Prostate gland (tissue), 2 donors: ENCODE measurements around the gene PNP. TPM values are rescaled to one million over a fixed set of nuclear protein-coding genes. Genes with fewer than 3 reads are reported as not detected.
"Not testable (repeated sequence)": the region's sequence is repeated elsewhere in the genome, so short reads cannot be mapped to it uniquely, and the experiment has no call there.

ENCODE experiments used
- DNase-seq: peaks from one replicate; pipeline ENCODE4 v3.0.0-alpha.2; 2019; ENCODE audit warnings: low spot score
- H3K27ac ChIP-seq, 2 donors: fragments of 200-600 bp; sonication (generic); 2 replicates each; pipeline ENCODE4 v1.5.1; 2017 to 2019
- H3K27me3 ChIP-seq: fragments of 200-600 bp; sonication (generic); replicated peaks from 2 replicates; pipeline ENCODE4 v1.5.1; 2019; ENCODE audit not compliant: insufficient read depth
- H3K36me3 ChIP-seq, 2 donors: fragments of 200-600 bp; sonication (generic); 1 replicate in 1 of 2; 2 replicates in 1 of 2; pipeline versions ENCODE4 v1.5.1 to v1.8.1; 2017 to 2019
- H3K4me1 ChIP-seq: fragments of 200-600 bp; sonication (generic); replicated peaks from 2 replicates; pipeline ENCODE4 v1.5.1; 2019
- H3K4me3 ChIP-seq, 2 donors: fragments of 200-600 bp; sonication (generic); 2 replicates each; pipeline ENCODE4 v1.5.1; 2017 to 2019
- H3K9me3 ChIP-seq: fragments of 200-600 bp; sonication (generic); 2 replicates; pipeline ENCODE4 v1.5.1; 2017
- CTCF ChIP-seq, 4 experiments: fragments of 200-600 bp in 2 of 4; fragments of 450-650 bp in 2 of 4; sonication (generic) in 2 of 4; IDR thresholded peaks; 1 replicate in 3 of 4; 2 replicates in 1 of 4; pipeline ENCODE4 v1.5.1; 2016 to 2019; ENCODE audit warnings: antibody characterized with exemption in 4 of 4, mild to moderate bottlenecking in 2 of 4, moderate library complexity in 2 of 4
- POLR2A ChIP-seq: fragments of 450-650 bp; IDR thresholded peaks from one replicate; pipeline ENCODE4 v1.6.1; 2016; ENCODE audit warnings: antibody characterized with exemption, mild to moderate bottlenecking
- POLR2AphosphoS5 ChIP-seq: sonication (generic); formaldehyde crosslinking; IDR thresholded peaks from one replicate; pipeline ENCODE4 v1.6.1; 2017; ENCODE audit warnings: antibody characterized with exemption
- WGBS: methylation state at CpG from one replicate; pipeline ENCODE4 v1.1.5; 2018; 5-methylcytosine and 5-hydroxymethylcytosine counted together
- intact Hi-C: fragments of 100-400 bp; cut with DNase I; formaldehyde crosslinking; loops from one replicate; pipeline ENCODE4 v1.14.2; 2022
- total RNA-seq, 2 donors: library from RNA; depleted of rRNA; stranded (reverse); fragments of >200 nt; gene quantifications; one replicate each; pipeline ENCODE4 v1.1.0, GENCODE V29; 2016

Gene PNP
- total RNA-seq, 2 donors from 2014 or later: 14.2 to 20.3 TPM

DNA sequence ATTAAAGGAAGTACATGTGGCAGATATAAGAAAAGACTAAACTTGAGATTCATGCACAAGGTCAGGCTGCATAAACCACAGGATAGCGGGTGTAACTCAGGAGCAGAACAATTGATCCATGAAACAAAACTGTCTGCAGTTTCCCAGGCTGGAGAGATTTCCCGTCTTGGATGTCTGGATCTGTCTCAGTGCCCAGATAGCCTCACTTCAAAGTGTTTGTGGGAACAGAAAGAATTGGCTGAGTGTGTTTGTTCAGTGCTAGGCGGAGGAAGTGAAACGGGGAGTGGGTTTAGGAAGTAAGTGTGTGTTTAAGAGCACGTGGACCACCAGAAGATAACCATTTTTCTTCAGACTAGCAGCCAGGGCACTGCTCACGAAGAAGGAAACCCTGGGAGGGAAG lies 34.7 kb downstream of the PNP start:
- H3K4me1 ChIP-seq: no peaks in the 10 kb centered on the region
- WGBS: 29% methylated on average over 6 of the region's 6 CpGs
- no peaks in the 10 kb centered on the region for H3K36me3 ChIP-seq
- H3K27ac ChIP-seq: no peak overlapping the region
- no peak for DNase-seq
- H3K27me3 ChIP-seq: no peaks in the 10 kb centered on the region
- H3K4me3 ChIP-seq: no peak overlapping the region
- intact Hi-C loops: no loop called here
- H3K9me3 ChIP-seq: no peaks in the 10 kb centered on the region
- TF ChIP-seq CTCF (IDR thresholded peaks at IDR 0.05) (no peak), POLR2A (no peak), POLR2AphosphoS5 (no peak)

DNA sequence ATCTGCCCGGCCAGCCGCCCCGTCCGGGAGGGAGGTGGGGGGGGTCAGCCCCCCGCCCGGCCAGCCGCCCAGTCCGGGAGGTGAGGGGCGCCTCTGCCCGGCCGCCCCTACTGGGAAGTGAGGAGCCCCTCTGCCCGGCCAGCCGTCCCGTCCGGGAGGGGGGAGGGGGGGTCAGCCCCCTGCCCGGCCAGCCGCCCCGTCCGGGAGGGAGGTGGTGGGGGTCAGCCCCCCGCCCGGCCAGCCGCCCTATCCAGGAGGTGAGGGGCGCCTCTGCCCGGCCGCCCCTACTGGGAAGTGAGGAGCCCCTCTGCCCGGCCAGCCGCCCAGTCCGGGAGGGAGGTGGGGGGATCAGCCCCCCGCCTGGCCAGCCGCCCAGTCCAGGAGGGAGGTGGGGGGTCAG lies 37.1 kb downstream of the PNP start:
- H3K4me3 ChIP-seq, H3K9me3 ChIP-seq, H3K27me3 ChIP-seq, DNase-seq, H3K4me1 ChIP-seq, H3K36me3 ChIP-seq, H3K27ac ChIP-seq, intact Hi-C loops: not testable (repeated sequence)
- WGBS: no CpG with 5 or more reads among the region's 30 CpGs

DNA sequence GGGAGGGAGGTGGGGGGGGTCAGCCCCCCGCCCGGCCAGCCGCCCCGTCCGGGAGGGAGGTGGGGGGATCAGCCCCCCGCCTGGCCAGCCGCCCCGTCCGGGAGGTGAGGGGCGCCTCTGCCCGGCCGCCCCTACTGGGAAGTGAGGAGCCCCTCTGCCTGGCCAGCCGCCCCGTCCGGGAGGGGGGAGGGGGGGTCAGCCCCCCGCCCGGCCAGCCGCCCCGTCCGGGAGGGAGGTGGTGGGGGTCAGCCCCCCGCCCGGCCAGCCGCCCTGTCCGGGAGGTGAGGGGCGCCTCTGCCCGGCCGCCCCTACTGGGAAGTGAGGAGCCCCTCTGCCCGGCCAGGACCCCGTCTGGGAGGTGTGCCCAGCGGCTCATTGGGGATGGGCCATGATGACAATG lies 37.5 kb downstream of the PNP start:
- H3K4me1 ChIP-seq, DNase-seq, H3K27ac ChIP-seq, intact Hi-C loops, H3K36me3 ChIP-seq, H3K9me3 ChIP-seq, H3K4me3 ChIP-seq, H3K27me3 ChIP-seq: not testable (repeated sequence)
- no CpG with 5 or more reads among the region's 30 CpGs for WGBS

DNA sequence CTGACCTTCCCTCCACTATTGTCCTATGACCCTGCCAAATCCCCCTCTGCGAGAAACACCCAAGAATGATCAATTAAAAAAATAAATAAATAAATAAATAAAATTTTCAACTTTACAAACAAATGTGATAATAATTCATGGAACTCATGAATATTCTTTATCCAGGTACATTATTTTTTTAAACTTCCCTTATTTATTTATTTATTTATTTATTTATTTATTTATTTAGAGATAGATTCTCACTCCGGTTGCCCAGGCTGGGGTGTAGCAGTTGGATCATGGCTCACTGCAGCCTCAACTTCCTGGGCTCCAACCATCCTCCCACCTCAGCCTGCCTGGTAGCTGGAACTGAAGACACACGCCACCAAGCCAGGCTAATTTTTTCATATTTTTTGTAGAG lies 38.3 kb downstream of the PNP start:
- DNase-seq, H3K27me3 ChIP-seq, intact Hi-C loops, H3K36me3 ChIP-seq, H3K27ac ChIP-seq, H3K4me1 ChIP-seq, H3K4me3 ChIP-seq, H3K9me3 ChIP-seq: not testable (repeated sequence)
- WGBS: 91% methylated on average over 3 of the region's 3 CpGs

GRCh38 chr14:20508367-20508766 lies 39.2 kb downstream of the PNP start:
- H3K4me3 ChIP-seq: no peak overlapping the region
- no peaks in the 10 kb centered on the region for H3K36me3 ChIP-seq
- no peak for DNase-seq
- H3K27me3 ChIP-seq: no peaks in the 10 kb centered on the region
- no peak overlapping the region for H3K27ac ChIP-seq
- no peak for TF ChIP-seq POLR2AphosphoS5
- TF ChIP-seq CTCF (IDR thresholded peaks at IDR 0.05): no peak
- no peak for TF ChIP-seq POLR2A
- H3K4me1 ChIP-seq: no peaks in the 10 kb centered on the region
- intact Hi-C loops: no loop called here
- no peaks in the 10 kb centered on the region for H3K9me3 ChIP-seq
- WGBS: 79% methylated on average over 8 of the region's 8 CpGs

- no peak for TF ChIP-seq CTCF (IDR thresholded peaks at IDR 0.05)
- no peak for TF ChIP-seq POLR2A
- no peak for TF ChIP-seq POLR2AphosphoS5
- Histone ChIP-seq H3K27ac (no peak overlapping the region), H3K27me3 (no peaks in the 10 kb centered on the region), H3K36me3 (no peaks in the 10 kb centered on the region), H3K4me3 (no peak overlapping the region), H3K9me3 (no peaks in the 10 kb centered on the region), H3K4me1 (no peaks in the 10 kb centered on the region)
- intact Hi-C loops: no loop called here
- WGBS: 67% methylated on average over 7 of the region's 7 CpGs
- no peak for DNase-seq
Measured at GRCh38 chr14:20512177-20512905, 43.1 kb downstream of the PNP start.
